HFF-Myc (cell line): Measurements from ENCODE around the gene CATSPERB.

Experiments used
- DNase-seq: peaks from one replicate; pipeline ENCODE4 v3.0.0-alpha.2; 2011; ENCODE audit warnings: low read depth; ENCODE audit errors: extremely low read depth
- H3K4me3 ChIP-seq: replicated peaks from 2 replicates; pipeline ENCODE4 v1.5.1; 2011; ENCODE audit warnings: low read depth, mild to moderate bottlenecking, control low read depth, low read length
- CTCF ChIP-seq: IDR thresholded peaks from 2 replicates; pipeline ENCODE4 v1.5.1; 2012; ENCODE audit warnings: mild to moderate bottlenecking, low read depth, low read length, control low read depth; ENCODE audit errors: missing control alignments

Gene CATSPERB

GRCh38 chr14:91722386-91722785 lies 9.5 kb downstream of the CATSPERB start:
- no peak overlapping the region for H3K4me3 ChIP-seq
- no peak for TF ChIP-seq CTCF

GRCh38 chr14:91719839-91720238 lies 12.0 kb downstream of the CATSPERB start:
- no peak for TF ChIP-seq CTCF
- no peak for DNase-seq
- H3K4me3 ChIP-seq = no peak overlapping the region

More at GRCh38 chr14:91722386-91722785, 9.5 kb downstream of the CATSPERB start:
- no peak for DNase-seq

GRCh38 chr14:91716999-91717398 lies 14.9 kb downstream of the CATSPERB start:
- H3K4me3 ChIP-seq = no peak overlapping the region
- TF ChIP-seq CTCF = no peak
- DNase-seq = no peak

- TF ChIP-seq CTCF = no peak
- no peak for DNase-seq
- no peak overlapping the region for H3K4me3 ChIP-seq
Observed at GRCh38 chr14:91714805-91715204, 17.1 kb downstream of the CATSPERB start.

- no peak overlapping the region for H3K4me3 ChIP-seq
- DNase-seq = no peak
- no peak for TF ChIP-seq CTCF
Observed at GRCh38 chr14:91708795-91709194, 23.1 kb downstream of the CATSPERB start.

GRCh38 chr14:91706996-91707395 lies 24.9 kb downstream of the CATSPERB start:
- TF ChIP-seq CTCF = no peak
- no peak overlapping the region for H3K4me3 ChIP-seq
- DNase-seq = no peak

- no peak overlapping the region for H3K4me3 ChIP-seq
- TF ChIP-seq CTCF = no peak
- no peak for DNase-seq
Observed at GRCh38 chr14:91694643-91695042, 37.2 kb downstream of the CATSPERB start.
